GM12878 (cell line): ENCODE data around the gene TUBB1. TPM values are rescaled to one million over a fixed set of nuclear protein-coding genes. Genes with fewer than 3 reads are reported as not detected.

Source experiments
- CBX5 ChIP-seq: sonication (generic); IDR thresholded peaks from 2 replicates; pipeline ENCODE4 v1.6.1; 2016; ENCODE audit warnings: low read depth, moderate library complexity, mild to moderate bottlenecking, inconsistent platforms
- CHD1 ChIP-seq: IDR thresholded peaks from 2 replicates; pipeline ENCODE4 v1.6.1; 2012; ENCODE audit warnings: low read depth, low read length, improper control_type of control experiment
- HDAC2 ChIP-seq: fragments of 200-600 bp; sonication (generic); IDR thresholded peaks from 2 replicates; pipeline ENCODE4 v1.6.1; 2017
- KLF5 ChIP-seq: fragments of 450-650 bp; IDR thresholded peaks from 2 replicates; pipeline ENCODE4 v1.6.1; 2014; ENCODE audit warnings: mild to moderate bottlenecking; ENCODE audit not compliant: partially characterized antibody
- MEF2B ChIP-seq: fragments of 450-650 bp; IDR thresholded peaks from 2 replicates; pipeline ENCODE4 v1.6.1; 2018; ENCODE audit warnings: mild to moderate bottlenecking, moderate library complexity; ENCODE audit not compliant: partially characterized antibody, poor library complexity, severe bottlenecking
- PAX5 ChIP-seq: IDR thresholded peaks from 2 replicates; pipeline ENCODE4 v1.6.1; 2011; ENCODE audit warnings: low read depth, low read length, borderline replicate concordance
- PAX8 ChIP-seq: fragments of 450-650 bp; IDR thresholded peaks from 2 replicates; pipeline ENCODE4 v1.6.1; 2017; ENCODE audit warnings: mild to moderate bottlenecking, moderate library complexity
- RBBP5 ChIP-seq: fragments of 200-600 bp; sonication (generic); conservative IDR thresholded peaks from 2 replicates; pipeline ENCODE4 v1.6.1; 2016
- SPI1 ChIP-seq: IDR thresholded peaks from 2 replicates; pipeline ENCODE4 v1.6.1; 2011; ENCODE audit warnings: low read depth, mild to moderate bottlenecking, low read length, moderate library complexity, borderline replicate concordance; ENCODE audit not compliant: insufficient read depth
- YY1 ChIP-seq: IDR thresholded peaks from 2 replicates; pipeline ENCODE4 v1.6.1; 2011; ENCODE audit warnings: low read depth, mild to moderate bottlenecking, low read length
- ZNF207 ChIP-seq: fragments of 450-650 bp; IDR thresholded peaks from 2 replicates; pipeline ENCODE4 v1.6.1; 2014; ENCODE audit warnings: antibody characterized with exemption, mild to moderate bottlenecking, borderline replicate concordance
- ZZZ3 ChIP-seq: IDR thresholded peaks from 2 replicates; pipeline ENCODE4 v1.6.1; 2011; ENCODE audit warnings: low read depth; ENCODE audit not compliant: control insufficient read depth, insufficient read length
- polyA plus RNA-seq, 11 experiments: library from polyadenylated mRNA; depleted of rRNA in 4 of 11; unstranded in 6 of 11; stranded (reverse) in 5 of 11; fragments of >200 nt; fragmentation: Nextera tagmentation in 4 of 11; fragmentation: Illumina TruSeq in 1 of 11; extraction: Ambion mirVana in 4 of 11; extraction: Trizol in 1 of 11; gene quantifications; 1 replicate in 1 of 11; 2 replicates in 10 of 11; pipeline versions ENCODE4 v1.2.1 to v1.2.3, GENCODE V29; 2011 to 2016; ENCODE audit warnings: inconsistent platforms in 2 of 11, missing spikeins in 2 of 11, low read depth in 1 of 11
- total RNA-seq, 4 experiments: library from RNA; depleted of rRNA in 3 of 4; stranded (reverse); fragments of >200 nt in 3 of 4; fragmentation: Illumina TruSeq in 1 of 4; extraction: Trizol in 1 of 4; gene quantifications; 2 replicates each; pipeline versions ENCODE4 v1.2.1 to v1.2.3, GENCODE V29; 2013 to 2021
- TF ChIP-seq, protein P1 (sequence below): IDR thresholded peaks from 2 replicates; pipeline ENCODE4 v1.6.1; 2012; ENCODE audit warnings: low read depth, low read length, improper control_type of control experiment
- TF ChIP-seq, protein P2 (sequence below): fragments of 450-650 bp; IDR thresholded peaks from 2 replicates; pipeline ENCODE4 v1.6.1; 2017; ENCODE audit warnings: mild to moderate bottlenecking, moderate library complexity
- TF ChIP-seq, protein P3 (sequence below): fragments of 450-650 bp; IDR thresholded peaks from 2 replicates; pipeline ENCODE4 v1.6.1; 2017; ENCODE audit warnings: mild to moderate bottlenecking, low read depth, inconsistent platforms; ENCODE audit not compliant: poor library complexity, severe bottlenecking
- TF ChIP-seq, protein P4 (sequence below): fragments of 450-650 bp; IDR thresholded peaks from 2 replicates; pipeline ENCODE4 v1.6.1; 2017; ENCODE audit warnings: mild to moderate bottlenecking
- TF ChIP-seq, protein P5 (sequence below): IDR thresholded peaks from 2 replicates; pipeline ENCODE4 v1.6.1; 2012; ENCODE audit warnings: low read depth, low read length, improper control_type of control experiment
- TF ChIP-seq, protein P6 (sequence below): fragments of 450-650 bp; IDR thresholded peaks from 2 replicates; pipeline ENCODE4 v1.6.1; 2017; ENCODE audit warnings: borderline replicate concordance

The TUBB1 gene
- total and polyA plus RNA-seq, 10 of the 15 experiments (the other 5 are each of a cell fraction or from before 2014, with no cell fraction given): 0.02 to 0.20 (median 0.06) TPM; not detected in 3

DNA sequence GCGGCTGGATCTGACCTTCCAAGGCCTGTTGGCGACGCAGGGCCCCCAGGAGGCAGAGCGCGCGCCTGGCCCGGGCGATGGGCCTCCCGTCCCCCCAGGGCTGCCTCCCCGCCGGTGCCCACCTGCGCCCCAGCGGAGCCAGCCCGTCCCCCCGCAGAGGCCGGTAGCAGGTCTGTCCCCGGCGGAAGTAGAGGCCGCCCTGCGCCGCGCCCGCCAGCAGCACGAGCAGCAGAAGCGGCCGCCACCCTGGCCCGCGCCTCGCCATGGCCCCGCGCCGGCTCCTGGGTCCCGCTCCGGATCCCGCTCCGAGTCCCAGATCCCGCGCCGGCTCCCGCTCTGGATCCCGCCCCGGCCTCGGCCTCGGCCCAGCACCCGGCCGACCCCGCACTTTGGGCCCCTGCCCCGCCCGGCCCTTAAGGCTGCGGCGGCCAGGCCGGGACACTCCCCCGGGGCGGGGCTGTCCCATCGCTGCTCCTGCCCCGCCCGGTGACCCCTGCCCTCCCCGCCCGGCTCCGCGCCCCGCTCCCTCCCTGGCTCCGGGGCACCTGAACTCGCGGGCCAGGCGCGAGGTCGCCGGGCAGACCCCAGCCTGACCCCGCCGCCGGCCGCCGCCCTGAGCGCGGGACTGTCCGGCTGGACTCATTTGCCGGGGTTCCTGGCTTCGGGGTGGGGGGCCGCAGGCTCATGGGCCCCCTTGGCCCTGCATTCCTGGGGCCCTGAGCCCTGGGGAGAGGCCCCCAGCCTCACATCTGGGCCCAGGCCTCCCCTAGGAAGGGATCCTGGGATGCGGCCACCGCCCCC is 12.2 kb upstream of the TUBB1 start, which contains the start of gene CTSZ (continued):
- TF ChIP-seq, protein P1, sequence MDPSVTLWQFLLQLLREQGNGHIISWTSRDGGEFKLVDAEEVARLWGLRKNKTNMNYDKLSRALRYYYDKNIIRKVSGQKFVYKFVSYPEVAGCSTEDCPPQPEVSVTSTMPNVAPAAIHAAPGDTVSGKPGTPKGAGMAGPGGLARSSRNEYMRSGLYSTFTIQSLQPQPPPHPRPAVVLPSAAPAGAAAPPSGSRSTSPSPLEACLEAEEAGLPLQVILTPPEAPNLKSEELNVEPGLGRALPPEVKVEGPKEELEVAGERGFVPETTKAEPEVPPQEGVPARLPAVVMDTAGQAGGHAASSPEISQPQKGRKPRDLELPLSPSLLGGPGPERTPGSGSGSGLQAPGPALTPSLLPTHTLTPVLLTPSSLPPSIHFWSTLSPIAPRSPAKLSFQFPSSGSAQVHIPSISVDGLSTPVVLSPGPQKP: no peak
- TF ChIP-seq RBBP5 (no peak), KLF5 (no peak), HDAC2 (no peak), CBX5 (no peak), CHD1 (no peak), ZNF207 (peak; percentile 42; the same call in 1 of the 2 replicates), PAX5 (no peak), PAX8 (no peak), SPI1 (no peak), YY1 (0 out of 2 replicates have a peak, but pooled peaks have one; percentile 50), MEF2B (no peak), ZZZ3 (no peak)
- TF ChIP-seq, protein P2, sequence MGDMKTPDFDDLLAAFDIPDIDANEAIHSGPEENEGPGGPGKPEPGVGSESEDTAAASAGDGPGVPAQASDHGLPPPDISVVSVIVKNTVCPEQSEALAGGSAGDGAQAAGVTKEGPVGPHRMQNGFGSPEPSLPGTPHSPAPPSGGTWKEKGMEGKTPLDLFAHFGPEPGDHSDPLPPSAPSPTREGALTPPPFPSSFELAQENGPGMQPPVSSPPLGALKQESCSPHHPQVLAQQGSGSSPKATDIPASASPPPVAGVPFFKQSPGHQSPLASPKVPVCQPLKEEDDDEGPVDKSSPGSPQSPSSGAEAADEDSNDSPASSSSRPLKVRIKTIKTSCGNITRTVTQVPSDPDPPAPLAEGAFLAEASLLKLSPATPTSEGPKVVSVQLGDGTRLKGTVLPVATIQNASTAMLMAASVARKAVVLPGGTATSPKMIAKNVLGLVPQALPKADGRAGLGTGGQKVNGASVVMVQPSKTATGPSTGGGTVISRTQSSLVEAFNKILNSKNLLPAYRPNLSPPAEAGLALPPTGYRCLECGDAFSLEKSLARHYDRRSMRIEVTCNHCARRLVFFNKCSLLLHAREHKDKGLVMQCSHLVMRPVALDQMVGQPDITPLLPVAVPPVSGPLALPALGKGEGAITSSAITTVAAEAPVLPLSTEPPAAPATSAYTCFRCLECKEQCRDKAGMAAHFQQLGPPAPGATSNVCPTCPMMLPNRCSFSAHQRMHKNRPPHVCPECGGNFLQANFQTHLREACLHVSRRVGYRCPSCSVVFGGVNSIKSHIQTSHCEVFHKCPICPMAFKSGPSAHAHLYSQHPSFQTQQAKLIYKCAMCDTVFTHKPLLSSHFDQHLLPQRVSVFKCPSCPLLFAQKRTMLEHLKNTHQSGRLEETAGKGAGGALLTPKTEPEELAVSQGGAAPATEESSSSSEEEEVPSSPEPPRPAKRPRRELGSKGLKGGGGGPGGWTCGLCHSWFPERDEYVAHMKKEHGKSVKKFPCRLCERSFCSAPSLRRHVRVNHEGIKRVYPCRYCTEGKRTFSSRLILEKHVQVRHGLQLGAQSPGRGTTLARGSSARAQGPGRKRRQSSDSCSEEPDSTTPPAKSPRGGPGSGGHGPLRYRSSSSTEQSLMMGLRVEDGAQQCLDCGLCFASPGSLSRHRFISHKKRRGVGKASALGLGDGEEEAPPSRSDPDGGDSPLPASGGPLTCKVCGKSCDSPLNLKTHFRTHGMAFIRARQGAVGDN: peak; percentile 69; the same call in 1 of the 2 replicates
- TF ChIP-seq, protein P3, sequence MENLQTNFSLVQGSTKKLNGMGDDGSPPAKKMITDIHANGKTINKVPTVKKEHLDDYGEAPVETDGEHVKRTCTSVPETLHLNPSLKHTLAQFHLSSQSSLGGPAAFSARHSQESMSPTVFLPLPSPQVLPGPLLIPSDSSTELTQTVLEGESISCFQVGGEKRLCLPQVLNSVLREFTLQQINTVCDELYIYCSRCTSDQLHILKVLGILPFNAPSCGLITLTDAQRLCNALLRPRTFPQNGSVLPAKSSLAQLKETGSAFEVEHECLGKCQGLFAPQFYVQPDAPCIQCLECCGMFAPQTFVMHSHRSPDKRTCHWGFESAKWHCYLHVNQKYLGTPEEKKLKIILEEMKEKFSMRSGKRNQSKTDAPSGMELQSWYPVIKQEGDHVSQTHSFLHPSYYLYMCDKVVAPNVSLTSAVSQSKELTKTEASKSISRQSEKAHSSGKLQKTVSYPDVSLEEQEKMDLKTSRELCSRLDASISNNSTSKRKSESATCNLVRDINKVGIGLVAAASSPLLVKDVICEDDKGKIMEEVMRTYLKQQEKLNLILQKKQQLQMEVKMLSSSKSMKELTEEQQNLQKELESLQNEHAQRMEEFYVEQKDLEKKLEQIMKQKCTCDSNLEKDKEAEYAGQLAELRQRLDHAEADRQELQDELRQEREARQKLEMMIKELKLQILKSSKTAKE: no peak
- TF ChIP-seq, protein P4, sequence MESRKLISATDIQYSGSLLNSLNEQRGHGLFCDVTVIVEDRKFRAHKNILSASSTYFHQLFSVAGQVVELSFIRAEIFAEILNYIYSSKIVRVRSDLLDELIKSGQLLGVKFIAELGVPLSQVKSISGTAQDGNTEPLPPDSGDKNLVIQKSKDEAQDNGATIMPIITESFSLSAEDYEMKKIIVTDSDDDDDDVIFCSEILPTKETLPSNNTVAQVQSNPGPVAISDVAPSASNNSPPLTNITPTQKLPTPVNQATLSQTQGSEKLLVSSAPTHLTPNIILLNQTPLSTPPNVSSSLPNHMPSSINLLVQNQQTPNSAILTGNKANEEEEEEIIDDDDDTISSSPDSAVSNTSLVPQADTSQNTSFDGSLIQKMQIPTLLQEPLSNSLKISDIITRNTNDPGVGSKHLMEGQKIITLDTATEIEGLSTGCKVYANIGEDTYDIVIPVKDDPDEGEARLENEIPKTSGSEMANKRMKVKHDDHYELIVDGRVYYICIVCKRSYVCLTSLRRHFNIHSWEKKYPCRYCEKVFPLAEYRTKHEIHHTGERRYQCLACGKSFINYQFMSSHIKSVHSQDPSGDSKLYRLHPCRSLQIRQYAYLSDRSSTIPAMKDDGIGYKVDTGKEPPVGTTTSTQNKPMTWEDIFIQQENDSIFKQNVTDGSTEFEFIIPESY: no peak
- TF ChIP-seq, protein P5, sequence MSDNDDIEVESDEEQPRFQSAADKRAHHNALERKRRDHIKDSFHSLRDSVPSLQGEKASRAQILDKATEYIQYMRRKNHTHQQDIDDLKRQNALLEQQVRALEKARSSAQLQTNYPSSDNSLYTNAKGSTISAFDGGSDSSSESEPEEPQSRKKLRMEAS: no peak
- TF ChIP-seq, protein P6, sequence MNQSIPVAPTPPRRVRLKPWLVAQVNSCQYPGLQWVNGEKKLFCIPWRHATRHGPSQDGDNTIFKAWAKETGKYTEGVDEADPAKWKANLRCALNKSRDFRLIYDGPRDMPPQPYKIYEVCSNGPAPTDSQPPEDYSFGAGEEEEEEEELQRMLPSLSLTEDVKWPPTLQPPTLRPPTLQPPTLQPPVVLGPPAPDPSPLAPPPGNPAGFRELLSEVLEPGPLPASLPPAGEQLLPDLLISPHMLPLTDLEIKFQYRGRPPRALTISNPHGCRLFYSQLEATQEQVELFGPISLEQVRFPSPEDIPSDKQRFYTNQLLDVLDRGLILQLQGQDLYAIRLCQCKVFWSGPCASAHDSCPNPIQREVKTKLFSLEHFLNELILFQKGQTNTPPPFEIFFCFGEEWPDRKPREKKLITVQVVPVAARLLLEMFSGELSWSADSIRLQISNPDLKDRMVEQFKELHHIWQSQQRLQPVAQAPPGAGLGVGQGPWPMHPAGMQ: no peak
